HG02970 (cell line): ENCODE data around the gene ASTN1.

Source experiments
- ATAC-seq: cut with Tn5 transposase; IDR thresholded peaks from one replicate; pipeline ENCODE4 v1.9.1; 2021; ENCODE audit warnings: mild to moderate bottlenecking, moderate library complexity, moderate number of reproducible peaks; ENCODE audit not compliant: unreplicated experiment, low FRiP score

Gene ASTN1

GRCh38 chr1:177048314-177049069, 116.0 kb downstream of the ASTN1 start:
- ATAC-seq = no peak

DNA sequence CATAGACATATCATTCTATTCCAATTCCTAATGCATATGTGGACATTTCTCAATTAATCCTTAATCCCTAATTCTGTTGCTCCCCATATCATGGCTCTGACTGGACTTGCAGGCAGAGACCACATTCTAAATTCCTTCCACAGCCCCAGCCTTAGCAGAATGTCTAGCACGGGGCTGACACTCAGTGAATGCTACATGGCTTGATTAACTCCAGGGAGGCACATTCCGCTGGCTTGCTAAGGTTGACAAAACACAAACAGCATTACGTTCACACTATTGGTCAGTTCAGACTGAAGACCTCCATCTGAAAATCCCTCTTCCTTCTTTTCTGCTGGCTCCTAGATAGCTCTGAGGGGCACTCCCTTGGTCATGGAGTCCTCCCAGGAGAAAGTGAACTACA, 119.4 kb downstream of the ASTN1 start:
- no peak for ATAC-seq

GRCh38 chr1:177044390-177044789, 120.1 kb downstream of the ASTN1 start:
- no peak for ATAC-seq

GRCh38 chr1:177043597-177043996, 120.9 kb downstream of the ASTN1 start:
- no peak for ATAC-seq

DNA sequence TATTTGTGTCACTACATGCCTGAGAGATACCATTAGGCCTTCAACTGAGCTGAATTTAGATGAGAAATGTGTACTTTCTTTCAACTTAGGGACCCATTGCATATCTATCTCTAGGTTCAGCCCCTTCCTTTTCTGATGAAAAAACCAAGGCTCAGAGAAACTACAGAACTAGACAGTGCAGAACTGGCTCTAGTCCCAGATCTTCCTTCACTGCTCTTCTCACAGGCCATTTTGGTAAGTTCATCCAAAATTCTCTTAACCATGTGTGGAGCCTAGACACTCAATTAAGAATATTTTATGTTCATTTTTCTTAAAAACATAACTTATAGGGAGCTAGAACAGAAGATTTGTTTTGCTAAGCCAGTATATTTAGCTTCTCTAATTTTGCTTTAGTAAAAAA, 128.9 kb downstream of the ASTN1 start:
- ATAC-seq = no peak

GRCh38 chr1:177033628-177034027, 130.9 kb downstream of the ASTN1 start:
- no peak for ATAC-seq

DNA sequence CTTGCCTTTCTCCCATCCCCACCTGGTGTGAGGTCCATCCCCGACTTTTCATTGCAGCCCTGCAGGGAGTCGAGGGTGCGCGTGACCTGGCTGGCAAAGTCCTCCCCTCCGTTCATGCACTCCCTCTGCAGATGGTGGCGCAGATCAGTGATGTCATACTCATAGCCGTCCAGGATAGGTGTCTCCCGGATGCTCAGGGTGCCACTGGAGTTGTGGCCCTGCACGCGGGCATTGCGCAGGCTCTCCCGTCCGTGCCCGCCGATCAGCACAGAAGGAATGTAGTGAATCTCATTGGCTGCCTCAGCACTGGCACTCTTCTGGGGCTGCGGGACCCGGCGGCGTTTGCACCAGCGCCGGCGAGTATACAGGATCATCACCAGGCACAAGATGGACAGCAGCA, 132.1 kb downstream of the ASTN1 start:
- ATAC-seq = no peak

- no peak for ATAC-seq
Observed at GRCh38 chr1:177024623-177025022, 139.9 kb downstream of the ASTN1 start.

- no peak for ATAC-seq
Observed at GRCh38 chr1:177023726-177024125, 140.8 kb downstream of the ASTN1 start.

- no peak for ATAC-seq
Observed at GRCh38 chr1:177023249-177023648, 141.3 kb downstream of the ASTN1 start.

GRCh38 chr1:177021687-177022086, 142.8 kb downstream of the ASTN1 start:
- no peak for ATAC-seq

DNA sequence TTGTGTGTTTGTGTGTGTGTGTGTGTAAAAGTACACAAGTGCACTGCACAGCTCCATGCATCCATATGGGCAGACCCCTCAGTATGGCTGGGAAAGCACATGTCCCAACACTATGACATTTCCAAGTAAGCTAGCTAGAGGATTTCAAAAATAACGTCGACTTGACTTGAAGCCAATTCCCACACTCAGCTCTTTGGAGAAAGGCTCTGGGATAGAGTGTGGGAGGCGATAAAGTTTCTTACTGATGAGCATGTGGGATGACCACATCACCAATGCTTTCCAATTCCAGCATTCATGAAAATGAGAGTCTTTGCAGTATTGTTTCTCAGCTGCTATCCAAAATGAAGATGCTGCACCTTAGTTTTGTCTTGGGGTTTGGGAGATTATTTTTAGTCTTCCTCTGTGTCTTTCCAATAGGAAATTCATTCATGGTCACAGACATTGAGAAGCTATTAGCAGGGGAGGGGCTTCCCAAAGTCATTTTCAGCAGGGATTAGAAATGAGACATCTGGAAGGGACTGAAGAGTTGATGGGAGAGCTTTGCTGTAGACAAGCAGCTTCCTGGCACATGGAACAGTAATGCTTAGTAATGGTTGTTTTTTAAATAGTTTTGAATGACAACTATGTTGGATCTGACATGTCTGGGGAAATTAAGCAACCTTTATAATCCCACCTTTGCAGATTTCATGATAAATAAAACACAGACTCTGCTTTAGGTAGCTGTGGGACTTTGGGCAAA, 143.5 kb downstream of the ASTN1 start:
- ATAC-seq = no peak

- no peak for ATAC-seq
Observed at GRCh38 chr1:177017287-177017852, 147.1 kb downstream of the ASTN1 start.

GRCh38 chr1:177014325-177014724, 150.2 kb downstream of the ASTN1 start:
- ATAC-seq = no peak

- ATAC-seq = no peak
Observed at GRCh38 chr1:177012342-177012925, 152.1 kb downstream of the ASTN1 start.

- ATAC-seq = no peak
Observed at GRCh38 chr1:177011508-177011907, 153.0 kb downstream of the ASTN1 start.

GRCh38 chr1:177010211-177010825, 154.2 kb downstream of the ASTN1 start:
- ATAC-seq = no peak

DNA sequence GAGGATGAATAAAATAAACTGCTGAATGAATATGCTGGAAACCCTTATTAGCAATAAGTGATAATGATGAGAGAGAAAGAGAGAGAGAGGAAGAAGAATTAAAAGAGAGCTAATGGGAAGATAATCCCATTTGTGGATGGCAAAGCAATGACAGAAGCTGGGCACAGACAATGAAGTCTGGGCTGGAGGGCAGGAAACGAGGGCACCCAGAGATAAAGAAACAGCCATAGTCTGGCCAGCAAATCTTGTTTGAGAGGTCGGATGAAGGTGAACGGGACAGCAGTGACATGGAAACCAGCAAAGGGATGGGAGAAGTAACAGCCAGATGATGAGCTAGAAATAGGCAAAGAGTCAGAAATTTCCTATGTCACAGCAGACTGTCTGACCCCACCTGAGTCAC, 155.9 kb downstream of the ASTN1 start:
- no peak for ATAC-seq

GRCh38 chr1:177007437-177008161, 156.9 kb downstream of the ASTN1 start:
- no peak for ATAC-seq

DNA sequence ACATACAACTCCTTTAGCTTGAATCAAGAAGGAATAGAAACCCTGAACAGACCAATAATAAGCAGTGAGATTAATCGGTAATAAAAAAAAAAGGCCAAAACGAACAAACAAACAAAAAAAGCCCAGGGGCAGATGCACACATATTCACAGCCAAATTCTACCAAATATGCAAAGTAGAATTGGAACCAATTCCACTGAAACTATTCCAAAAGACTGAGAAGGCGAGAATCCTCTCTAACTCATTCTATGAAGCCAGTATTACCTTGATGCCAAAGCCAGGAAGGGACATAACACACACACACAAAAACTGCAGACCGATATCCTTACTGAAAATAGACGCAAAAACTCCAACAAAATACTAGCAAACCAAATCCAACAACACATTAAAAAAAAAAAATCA, 161.6 kb downstream of the ASTN1 start:
- no peak for ATAC-seq
